IMR-90 (cell line): ENCODE results near the gene FNDC3B. TPM values are rescaled to one million over a fixed set of nuclear protein-coding genes. Genes with fewer than 3 reads are reported as not detected.

Source experiments
- ATAC-seq: fragments of 200-7000 bp; cut with Tn5 transposase; 2 replicates; pipeline ENCODE4 v1.9.1; 2020; ENCODE audit warnings: low read depth, mild to moderate bottlenecking, moderate library complexity
- BruUV-seq: library from RNA; stranded (reverse); fragments of 400-500 nt; replicated peaks from 2 replicates; lab custom pipeline; 2021; lab: Mats Ljungman, UMichigan
- CTCF ChIA-PET: fragments of 300-600 bp; formaldehyde crosslinking; extraction: SDS; loops from one replicate; lab custom pipeline; 2021; ENCODE audit warnings: antibody characterized with exemption; lab: Yijun Ruan, JAX
- POLR2A ChIA-PET: fragments of 300-600 bp; sonication (Branson Sonifier 250); formaldehyde crosslinking; loops from one replicate; lab custom pipeline; 2022; ENCODE audit warnings: antibody characterized with exemption; ENCODE audit not compliant: unreplicated experiment; lab: Charles Lee
- DNase-seq: peaks from one replicate; pipeline ENCODE4 v3.0.0; 2013
- H2AFZ ChIP-seq: replicated peaks from 2 replicates; pipeline ENCODE3; 2013; ENCODE audit warnings: low read length, mild to moderate bottlenecking; ENCODE audit not compliant: poor library complexity
- H2AK5ac ChIP-seq: 2 replicates; pipeline ENCODE4 v1.6.1; 2013; ENCODE audit warnings: low read depth, low read length, inconsistent platforms
- H2AK9ac ChIP-seq: replicated peaks from 2 replicates; pipeline ENCODE3; 2013; ENCODE audit warnings: mild to moderate bottlenecking, low read depth, low read length, moderate library complexity; ENCODE audit not compliant: poor library complexity
- H2BK120ac ChIP-seq: 2 replicates; pipeline ENCODE4 v1.6.1; 2013; ENCODE audit warnings: low read depth, low read length, inconsistent platforms
- H2BK15ac ChIP-seq: 3 replicates; pipeline ENCODE4 v1.6.1; 2013; ENCODE audit warnings: low read depth, low read length, inconsistent platforms
- H2BK20ac ChIP-seq: 2 replicates; pipeline ENCODE4 v1.6.1; 2013; ENCODE audit warnings: low read depth, mild to moderate bottlenecking, inconsistent platforms, low read length, moderate library complexity
- H2BK5ac ChIP-seq: 2 replicates; pipeline ENCODE4 v1.6.1; 2013; ENCODE audit warnings: mild to moderate bottlenecking, low read depth, low read length, inconsistent platforms; ENCODE audit not compliant: poor library complexity, severe bottlenecking
- H3K14ac ChIP-seq: replicated peaks from 2 replicates; pipeline ENCODE4 v1.6.1; 2013; ENCODE audit warnings: low read depth, low read length, inconsistent platforms
- H3K18ac ChIP-seq: 2 replicates; pipeline ENCODE4 v1.6.1; 2013; ENCODE audit warnings: low read depth, low read length, control low read depth
- H3K23ac ChIP-seq: 2 replicates; pipeline ENCODE4 v1.6.1; 2013; ENCODE audit warnings: low read depth, low read length, inconsistent platforms
- H3K27ac ChIP-seq: 2 replicates; pipeline ENCODE4 v1.5.1; 2013; ENCODE audit warnings: mild to moderate bottlenecking, control low read depth, low read length; ENCODE audit not compliant: insufficient read depth
- H3K27me3 ChIP-seq: 2 replicates; pipeline ENCODE4 v1.6.1; 2013; ENCODE audit warnings: low read length; ENCODE audit not compliant: control insufficient read depth, insufficient read depth
- H3K36me3 ChIP-seq: 2 replicates; pipeline ENCODE4 v1.6.1; 2013; ENCODE audit warnings: low read length, mixed read lengths; ENCODE audit not compliant: control insufficient read depth, insufficient read depth
- H3K4ac ChIP-seq: 2 replicates; pipeline ENCODE4 v1.6.1; 2013; ENCODE audit warnings: low read depth, low read length, inconsistent platforms
- H3K4me1 ChIP-seq: 2 replicates; pipeline ENCODE4 v1.6.1; 2013; ENCODE audit warnings: low read length, mixed read lengths; ENCODE audit not compliant: control insufficient read depth, insufficient read depth
- H3K4me2 ChIP-seq: 2 replicates; pipeline ENCODE4 v1.6.1; 2013; ENCODE audit warnings: low read depth, mild to moderate bottlenecking, control low read depth, low read length, moderate library complexity
- H3K4me3 ChIP-seq: 2 replicates; pipeline ENCODE4 v1.5.1; 2013; ENCODE audit warnings: low read depth, mild to moderate bottlenecking, control low read depth, low read length, moderate library complexity; ENCODE audit not compliant: insufficient read depth
- H3K56ac ChIP-seq: 2 replicates; pipeline ENCODE4 v1.6.1; 2013; ENCODE audit warnings: low read length, inconsistent platforms; ENCODE audit not compliant: insufficient read depth; ENCODE audit errors: extremely low read depth
- H3K79me1 ChIP-seq, 2 experiments: 2 replicates each; pipeline ENCODE4 v1.6.1; 2013; ENCODE audit warnings: low read length in 2 of 2, inconsistent platforms in 1 of 2, low read depth in 1 of 2
- H3K9ac ChIP-seq: 2 replicates; pipeline ENCODE4 v1.6.1; 2013; ENCODE audit warnings: low read depth, low read length, control low read depth
- H3K9me1 ChIP-seq: 2 replicates; pipeline ENCODE4 v1.6.1; 2013; ENCODE audit warnings: low read length, inconsistent platforms; ENCODE audit not compliant: insufficient read depth
- H3K9me3 ChIP-seq: 2 replicates; pipeline ENCODE4 v1.6.1; 2013; ENCODE audit warnings: low read length; ENCODE audit not compliant: control insufficient read depth, insufficient read depth
- H4K20me1 ChIP-seq: 2 replicates; pipeline ENCODE4 v1.6.1; 2013; ENCODE audit warnings: low read length, inconsistent platforms; ENCODE audit not compliant: insufficient read depth
- H4K5ac ChIP-seq: 2 replicates; pipeline ENCODE4 v1.6.1; 2013; ENCODE audit warnings: mild to moderate bottlenecking, low read depth, low read length, control low read depth
- H4K8ac ChIP-seq, 2 experiments: 2 replicates each; pipeline ENCODE4 v1.6.1; 2013; ENCODE audit warnings: low read depth in 2 of 2, low read length in 2 of 2, control low read depth in 1 of 2, inconsistent platforms in 1 of 2
- H4K91ac ChIP-seq: 2 replicates; pipeline ENCODE4 v1.6.1; 2013; ENCODE audit warnings: low read depth, low read length, inconsistent platforms; ENCODE audit not compliant: insufficient read depth
- BHLHE40 ChIP-seq: fragments of 150-350 bp; IDR thresholded peaks from 2 replicates; pipeline ENCODE4 v1.6.1; 2016; ENCODE audit warnings: mild to moderate bottlenecking, low read depth, low read length
- CHD1 ChIP-seq: IDR thresholded peaks from 2 replicates; pipeline ENCODE4 v1.6.1; 2012; ENCODE audit warnings: low read depth, low read length, improper control_type of control experiment
- FOS ChIP-seq: fragments of 150-350 bp; IDR thresholded peaks from 2 replicates; pipeline ENCODE4 v1.6.1; 2016; ENCODE audit warnings: low read depth, low read length
- MAFK ChIP-seq: IDR thresholded peaks from 2 replicates; pipeline ENCODE4 v1.6.1; 2012; ENCODE audit warnings: low read depth, low read length, improper control_type of control experiment
- MXI1 ChIP-seq: IDR thresholded peaks from 2 replicates; pipeline ENCODE4 v1.6.1; 2012; ENCODE audit warnings: low read depth, mild to moderate bottlenecking, low read length, moderate library complexity, borderline replicate concordance
- WGBS, 2 experiments: methylation state at CpG; one replicate each; pipeline versions ENCODE4 v1.1.5 to v1.1.7; 2013; ENCODE audit warnings: missing lambda C conversion rate in 2 of 2; ENCODE audit not compliant: insufficient read length in 1 of 2; ENCODE audit errors: extremely low coverage in 2 of 2; 5-methylcytosine and 5-hydroxymethylcytosine counted together
- dilution Hi-C: fragments of 300-500 bp; cut with HindIII; formaldehyde crosslinking; loops from one replicate; pipeline ENCODE4 v1.14.3; 2018; ENCODE audit warnings: low sequenced_read_pairs; ENCODE audit not compliant: unreplicated experiment
- in situ Hi-C: fragments of 300-500 bp; cut with MboI; formaldehyde crosslinking; loops from 3 replicates; pipeline ENCODE4 v1.14.3; 2019; ENCODE audit warnings: low sequenced_read_pairs, inconsistent platforms, mixed read lengths
- intact Hi-C: fragments of 100-400 bp; cut with micrococcal nuclease; formaldehyde crosslinking; loops from 2 replicates; pipeline ENCODE4 v1.10.0; 2022
- polyA plus RNA-seq, 3 experiments: library from polyadenylated mRNA; depleted of rRNA; stranded (reverse); fragments of >200 nt; gene quantifications; 2 replicates each; pipeline ENCODE4 v1.2.3, GENCODE V29; 2012; ENCODE audit warnings: low replicate concordance in 1 of 3
- total RNA-seq: library from RNA; depleted of rRNA; stranded (reverse); fragments of >200 nt; gene quantifications from 2 replicates; pipeline ENCODE4 v1.2.3, GENCODE V29; 2012
- TF ChIP-seq, protein P1 (sequence below): fragments of 150-350 bp; IDR thresholded peaks from 2 replicates; pipeline ENCODE4 v1.6.1; 2017; ENCODE audit warnings: mild to moderate bottlenecking, antibody characterized with exemption, low read length, low read depth

FNDC3B gene
- total and polyA plus RNA-seq, 2 of the 4 experiments (the other 2 are of a cell fraction), result 23.9 to 150 TPM

DNA sequence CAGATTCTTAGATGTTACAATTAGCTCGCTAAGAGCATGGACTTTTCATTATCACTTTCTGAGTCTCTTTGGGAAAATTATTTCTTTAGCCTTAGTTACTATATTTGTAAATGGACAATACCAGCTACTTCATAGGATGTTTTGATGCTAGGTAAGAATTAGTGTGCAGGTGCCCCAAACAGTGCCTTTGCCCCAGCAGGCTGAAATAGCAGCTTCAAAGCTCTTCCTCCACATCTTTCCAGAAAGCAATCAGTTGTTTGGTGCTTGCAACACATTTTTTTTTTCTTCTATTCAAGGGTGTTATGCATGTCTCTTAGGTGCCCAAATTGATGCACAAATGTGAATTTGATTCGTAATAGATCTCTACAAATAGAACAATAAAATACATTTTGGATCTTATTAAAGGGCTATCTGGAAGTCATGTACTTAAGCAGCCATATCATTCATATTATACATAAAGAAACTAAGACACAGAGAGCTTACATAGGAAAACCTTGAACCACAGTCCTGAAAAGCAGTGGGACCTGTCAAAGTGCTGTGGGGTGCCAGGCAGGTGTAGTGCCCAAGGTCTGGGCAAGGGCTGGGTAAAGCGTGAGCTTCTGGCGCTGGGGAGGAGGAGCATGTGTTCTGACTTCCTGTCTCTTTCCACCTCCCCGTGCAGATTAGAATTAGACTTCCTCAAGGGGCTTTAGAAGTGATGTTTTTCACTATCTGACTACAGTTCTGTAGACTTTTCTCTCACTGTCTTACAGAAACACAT, 62.9 kb downstream of the FNDC3B start:
- Histone ChIP-seq H2BK15ac (no peak overlapping the region), H2BK120ac (no peak overlapping the region), H2AK5ac (no peak overlapping the region), H3K9ac (no peak overlapping the region), H3K23ac (no peak overlapping the region), H2AFZ (no peak overlapping the region), H3K27me3 (no peaks in the 10 kb centered on the region), H3K36me3 (peaks cover 2% of the 10 kb centered on the region; the same call in 1 of the 2 replicates), H4K8ac (no peak overlapping the region; a peak in 1 of 4 replicates), H3K4ac (no peak overlapping the region), H2BK20ac (no peak overlapping the region), H3K9me3 (no peaks in the 10 kb centered on the region), H3K14ac (0 out of 2 replicates have a peak overlapping the region, but pooled peaks have one; percentile 16), H3K4me1 (peaks cover 16% of the 10 kb centered on the region), H3K79me1 (peaks cover 11 to 77% of the 10 kb centered on the region in 2 experiments; a peak in 3 of 4 replicates), H4K20me1 (peaks cover 94% of the 10 kb centered on the region), H3K4me2 (no peak overlapping the region), H2AK9ac (no peak overlapping the region), H4K5ac (no peak overlapping the region), H4K91ac (no peak overlapping the region), H3K27ac (no peak overlapping the region), H3K18ac (no peak overlapping the region), H3K56ac (no peak overlapping the region), H2BK5ac (peak overlapping the region; percentile 16), H3K4me3 (no peak overlapping the region), H3K9me1 (peaks cover 24% of the 10 kb centered on the region)
- ChIA-PET POLR2A (interaction anchor here (0.7 kb wide), 1 partner anchor 18 kb away, joined by 8 read pairs; no protein-coding TSS in a partner anchor), CTCF (interaction anchor here (1.4 kb wide), 1 partner anchor 330 kb away, joined by 5 read pairs; no protein-coding TSS in a partner anchor)
- no peak for TF ChIP-seq MAFK
- no peak for TF ChIP-seq MXI1
- TF ChIP-seq, protein P1, sequence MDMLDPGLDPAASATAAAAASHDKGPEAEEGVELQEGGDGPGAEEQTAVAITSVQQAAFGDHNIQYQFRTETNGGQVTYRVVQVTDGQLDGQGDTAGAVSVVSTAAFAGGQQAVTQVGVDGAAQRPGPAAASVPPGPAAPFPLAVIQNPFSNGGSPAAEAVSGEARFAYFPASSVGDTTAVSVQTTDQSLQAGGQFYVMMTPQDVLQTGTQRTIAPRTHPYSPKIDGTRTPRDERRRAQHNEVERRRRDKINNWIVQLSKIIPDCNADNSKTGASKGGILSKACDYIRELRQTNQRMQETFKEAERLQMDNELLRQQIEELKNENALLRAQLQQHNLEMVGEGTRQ, result no peak
- no peak for TF ChIP-seq CHD1
- no peak for TF ChIP-seq BHLHE40
- TF ChIP-seq FOS, result no peak
- DNase-seq (no peak), ATAC-seq (no peak)
- dilution Hi-C loops, result no loop called here
- intact Hi-C loops, result no loop called here
- no TSS peak for BruUV-seq
- in situ Hi-C loops, result no loop called here
- no CpG with 5 or more reads among the region's 5 CpGs for WGBS, 2 experiments
